Measurements from ENCODE around the gene CBX4. TPM values are rescaled to one million over a fixed set of nuclear protein-coding genes. Genes with fewer than 3 reads are reported as not detected.
A peak's percentile ranks its signal among the peaks of the same experiment; 100 is the strongest.

Gene CBX4
- total and polyA plus RNA-seq, 2 of the 13 experiments (the other 11 are each of a cell fraction or from before 2014, with no cell fraction given): 25.8 to 50.8 TPM

GRCh38 chr17:79783891-79784290, 55.3 kb downstream of the CBX4 start:
- TF ChIP-seq ZNF615 (CRISPR knock-in tag; IDR thresholded peaks at IDR 0.05; ENCODE audit: borderline replicate concordance) (no peak), RAD51 (IDR thresholded peaks at IDR 0.05; ENCODE audit: borderline replicate concordance) (no peak), ZBTB38 (CRISPR knock-in tag; IDR thresholded peaks at IDR 0.05) (no peak), ETV6 (CRISPR knock-in tag; conservative IDR thresholded peaks at IDR 0.05) (no peak), THAP9 (CRISPR knock-in tag; IDR thresholded peaks at IDR 0.05; ENCODE audit: borderline replicate concordance) (no peak)
- TF ChIP-seq, protein P1, sequence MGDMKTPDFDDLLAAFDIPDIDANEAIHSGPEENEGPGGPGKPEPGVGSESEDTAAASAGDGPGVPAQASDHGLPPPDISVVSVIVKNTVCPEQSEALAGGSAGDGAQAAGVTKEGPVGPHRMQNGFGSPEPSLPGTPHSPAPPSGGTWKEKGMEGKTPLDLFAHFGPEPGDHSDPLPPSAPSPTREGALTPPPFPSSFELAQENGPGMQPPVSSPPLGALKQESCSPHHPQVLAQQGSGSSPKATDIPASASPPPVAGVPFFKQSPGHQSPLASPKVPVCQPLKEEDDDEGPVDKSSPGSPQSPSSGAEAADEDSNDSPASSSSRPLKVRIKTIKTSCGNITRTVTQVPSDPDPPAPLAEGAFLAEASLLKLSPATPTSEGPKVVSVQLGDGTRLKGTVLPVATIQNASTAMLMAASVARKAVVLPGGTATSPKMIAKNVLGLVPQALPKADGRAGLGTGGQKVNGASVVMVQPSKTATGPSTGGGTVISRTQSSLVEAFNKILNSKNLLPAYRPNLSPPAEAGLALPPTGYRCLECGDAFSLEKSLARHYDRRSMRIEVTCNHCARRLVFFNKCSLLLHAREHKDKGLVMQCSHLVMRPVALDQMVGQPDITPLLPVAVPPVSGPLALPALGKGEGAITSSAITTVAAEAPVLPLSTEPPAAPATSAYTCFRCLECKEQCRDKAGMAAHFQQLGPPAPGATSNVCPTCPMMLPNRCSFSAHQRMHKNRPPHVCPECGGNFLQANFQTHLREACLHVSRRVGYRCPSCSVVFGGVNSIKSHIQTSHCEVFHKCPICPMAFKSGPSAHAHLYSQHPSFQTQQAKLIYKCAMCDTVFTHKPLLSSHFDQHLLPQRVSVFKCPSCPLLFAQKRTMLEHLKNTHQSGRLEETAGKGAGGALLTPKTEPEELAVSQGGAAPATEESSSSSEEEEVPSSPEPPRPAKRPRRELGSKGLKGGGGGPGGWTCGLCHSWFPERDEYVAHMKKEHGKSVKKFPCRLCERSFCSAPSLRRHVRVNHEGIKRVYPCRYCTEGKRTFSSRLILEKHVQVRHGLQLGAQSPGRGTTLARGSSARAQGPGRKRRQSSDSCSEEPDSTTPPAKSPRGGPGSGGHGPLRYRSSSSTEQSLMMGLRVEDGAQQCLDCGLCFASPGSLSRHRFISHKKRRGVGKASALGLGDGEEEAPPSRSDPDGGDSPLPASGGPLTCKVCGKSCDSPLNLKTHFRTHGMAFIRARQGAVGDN (CRISPR knock-in tag; IDR thresholded peaks at IDR 0.05): 0 out of 2 replicates have a peak, but pooled peaks have one; percentile 20
- TF ChIP-seq, protein P2, sequence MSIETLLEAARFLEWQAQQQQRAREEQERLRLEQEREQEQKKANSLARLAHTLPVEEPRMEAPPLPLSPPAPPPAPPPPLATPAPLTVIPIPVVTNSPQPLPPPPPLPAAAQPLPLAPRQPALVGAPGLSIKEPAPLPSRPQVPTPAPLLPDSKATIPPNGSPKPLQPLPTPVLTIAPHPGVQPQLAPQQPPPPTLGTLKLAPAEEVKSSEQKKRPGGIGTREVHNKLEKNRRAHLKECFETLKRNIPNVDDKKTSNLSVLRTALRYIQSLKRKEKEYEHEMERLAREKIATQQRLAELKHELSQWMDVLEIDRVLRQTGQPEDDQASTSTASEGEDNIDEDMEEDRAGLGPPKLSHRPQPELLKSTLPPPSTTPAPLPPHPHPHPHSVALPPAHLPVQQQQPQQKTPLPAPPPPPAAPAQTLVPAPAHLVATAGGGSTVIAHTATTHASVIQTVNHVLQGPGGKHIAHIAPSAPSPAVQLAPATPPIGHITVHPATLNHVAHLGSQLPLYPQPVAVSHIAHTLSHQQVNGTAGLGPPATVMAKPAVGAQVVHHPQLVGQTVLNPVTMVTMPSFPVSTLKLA (IDR thresholded peaks at IDR 0.05): no peak
- no TSS peak for BruUV-seq (replicated peaks)
- H3K27me3 ChIP-seq (ENCODE audit: control insufficient read depth in 1 of 2, insufficient read depth in 2 of 2, low read length in 2 of 2): peaks cover 0 to 11% of the 10 kb centered on the region in 2 experiments; a peak in 4 of 5 replicates
- no peak for FAIRE-seq
- in situ Hi-C loops (cut with HindIII; ENCODE audit: extremely low pct_ligation_motif_present, low pct_unique_long_range_greater_than_20kb) (no loop called here), intact Hi-C loops (cut with micrococcal nuclease; ENCODE audit: unreplicated experiment) (no loop called here)
- H3K36me3 ChIP-seq (replicated peaks in 1 of 2; ENCODE audit: control insufficient read depth in 1 of 2, insufficient read depth in 2 of 2, low read length in 2 of 2): peaks cover 23 to 35% of the 10 kb centered on the region in 2 experiments
- DNase-seq (ENCODE audit: low spot score): no peak
- no peak overlapping the region for H3K4me2 ChIP-seq (ENCODE audit: low read depth, low read length)
- no peaks in the 10 kb centered on the region for H3K9me3 ChIP-seq (ENCODE audit: low read length)
- CTCF ChIA-PET (ENCODE audit: low intra/inter-chr PET ratio, low total read pairs): no interaction called here
- H4K20me1 ChIP-seq (ENCODE audit: insufficient read depth, low read length): peaks cover 18% of the 10 kb centered on the region; the same call in 1 of the 2 replicates
- no peak overlapping the region for H3K9ac ChIP-seq (ENCODE audit: insufficient read depth, low read depth, low read length)
- ATAC-seq: no peak
- peaks cover 11% of the 10 kb centered on the region for H3K79me2 ChIP-seq (ENCODE audit: insufficient read depth, low read length)
- H3K4me1 ChIP-seq (ENCODE audit: insufficient read depth, low read length): peaks cover 35% of the 10 kb centered on the region
- H3K27ac ChIP-seq (ENCODE audit: extremely low read length, insufficient read depth, low read length): no peak overlapping the region
- H3K4me3 ChIP-seq (replicated peaks in 1 of 3; ENCODE audit: insufficient read depth in 1 of 3, low read depth in 2 of 3, low read length in 3 of 3): no peak overlapping the region
- 96% methylated on average over 7 of the region's 18 CpGs for WGBS (ENCODE audit: low lambda C conversion rate)
- no peak overlapping the region for H2AFZ ChIP-seq (ENCODE audit: low read length)
- POLR2A ChIA-PET: no interaction called here
